ENCODE data around the gene HDGF. TPM values are rescaled to one million over a fixed set of nuclear protein-coding genes. Genes with fewer than 3 reads are reported as not detected.

The HDGF gene
- total and polyA plus RNA-seq, 9 of the 15 experiments (the other 6 are each of a cell fraction or from before 2014, with no cell fraction given), result 38.8 to 601 (median 400) TPM

GRCh38 chr1:156766298-156767100, 15.0 kb upstream of the HDGF start (continued):
- peak in 1 of 2 experiments; percentile 26; a peak in 1 of 4 replicates for TF ChIP-seq MLLT1 (IDR thresholded peaks at IDR 0.05)
- no peak for TF ChIP-seq RBM15 (IDR thresholded peaks at IDR 0.05; ENCODE audit: insufficient read depth, low read length)
- no peak for TF ChIP-seq ID3 (CRISPR knock-in tag; IDR thresholded peaks at IDR 0.05)
- no peak for TF ChIP-seq ID3 (tag; IDR thresholded peaks at IDR 0.05)
- TF ChIP-seq ZFP91 (CRISPR knock-in tag; IDR thresholded peaks at IDR 0.05), result peak; percentile 91; the same call in 1 of the 2 replicates
- peak; percentile 27 for TF ChIP-seq NEUROD1 (IDR thresholded peaks at IDR 0.05; ENCODE audit: borderline replicate concordance, low read depth, low read length, partially characterized antibody)

Data from K562 (cell line).